ENCODE data around the gene ADAMTS8.
A peak's percentile ranks its signal among the peaks of the same experiment; 100 is the strongest.

- TF ChIP-seq CTCF (conservative IDR thresholded peaks at IDR 0.05; ENCODE audit: low read depth, low read length) (peak; percentile 80), EZH2 (IDR thresholded peaks at IDR 0.05; ENCODE audit: low read length, unreplicated experiment) (no peak)
Observed at GRCh38 chr11:130431331-130431773, 2.9 kb upstream of the ADAMTS8 start.

Measured in PC-3 (cell line).